ENCODE measurements around the gene RABEP1.

RABEP1 gene

GRCh38 chr17:5282642-5283217, 646 bp downstream of the RABEP1 start:
- DNase-seq, result no peak

GRCh38 chr17:5283571-5284315, 1.7 kb downstream of the RABEP1 start:
- no peak for DNase-seq

DNA sequence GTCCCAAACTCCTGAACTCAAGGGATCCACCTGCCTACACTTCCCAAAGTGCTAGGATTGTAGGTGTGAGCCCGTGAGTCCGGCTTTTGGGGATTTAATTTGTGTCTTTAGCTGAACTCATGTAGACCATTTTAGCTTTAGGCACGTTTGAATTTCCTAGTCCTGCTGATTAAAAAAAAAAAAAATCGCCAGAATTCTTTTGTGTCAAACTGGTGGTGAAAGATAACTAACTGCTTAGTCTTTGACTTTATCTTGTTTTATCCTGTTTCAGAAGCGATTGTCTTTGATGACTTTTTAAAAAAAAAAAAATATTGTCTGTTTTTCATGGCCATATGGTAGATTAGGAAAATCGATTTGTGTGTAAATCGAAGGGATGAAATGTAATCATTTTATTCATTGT, 2.6 kb downstream of the RABEP1 start:
- DNase-seq, result no peak

DNA sequence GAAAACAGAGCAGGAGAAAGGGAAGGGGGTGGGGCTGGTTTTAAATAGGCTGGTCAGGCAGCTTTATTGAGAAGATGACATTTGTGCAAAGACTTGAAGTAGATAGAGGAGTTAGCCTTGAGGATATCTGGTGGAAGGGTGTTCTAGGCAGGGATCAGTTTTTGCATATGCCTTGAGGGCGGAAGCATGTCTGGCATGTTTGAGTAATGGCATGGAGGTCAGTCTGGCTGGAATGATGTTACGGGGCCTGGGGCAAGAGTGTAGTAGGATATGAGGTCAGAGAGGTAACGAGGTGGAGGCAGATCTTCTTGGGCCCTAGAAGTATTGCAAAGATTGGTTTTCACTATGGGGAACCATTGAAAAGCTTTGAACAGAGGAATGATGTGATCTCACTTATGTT, 4.8 kb downstream of the RABEP1 start:
- DNase-seq, result no peak

- no peak for DNase-seq
Observed at GRCh38 chr17:5291683-5292350, 9.7 kb downstream of the RABEP1 start.

DNA sequence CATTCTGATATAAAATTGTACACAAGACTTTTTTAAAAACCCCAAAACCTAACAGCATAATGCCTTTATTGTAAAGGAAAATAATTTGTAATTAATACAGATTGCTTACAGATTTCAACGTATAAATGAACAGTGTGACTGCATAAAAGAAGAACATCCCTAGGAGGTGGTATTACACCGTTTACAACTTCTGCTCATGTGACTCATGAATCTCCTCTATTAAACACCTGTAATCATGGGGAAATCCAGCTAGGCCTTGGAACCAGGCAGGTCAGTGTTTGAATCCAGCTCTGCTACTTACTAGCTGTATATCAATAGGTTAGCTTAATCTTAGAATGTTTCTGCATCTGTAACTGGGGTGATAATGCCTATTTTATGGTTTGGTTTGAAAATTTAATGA, 15.2 kb downstream of the RABEP1 start:
- DNase-seq, result no peak

GRCh38 chr17:5299383-5299782, 17.3 kb downstream of the RABEP1 start:
- no peak for DNase-seq

- no peak for DNase-seq
Observed at GRCh38 chr17:5304636-5305035, 22.6 kb downstream of the RABEP1 start.

DNA sequence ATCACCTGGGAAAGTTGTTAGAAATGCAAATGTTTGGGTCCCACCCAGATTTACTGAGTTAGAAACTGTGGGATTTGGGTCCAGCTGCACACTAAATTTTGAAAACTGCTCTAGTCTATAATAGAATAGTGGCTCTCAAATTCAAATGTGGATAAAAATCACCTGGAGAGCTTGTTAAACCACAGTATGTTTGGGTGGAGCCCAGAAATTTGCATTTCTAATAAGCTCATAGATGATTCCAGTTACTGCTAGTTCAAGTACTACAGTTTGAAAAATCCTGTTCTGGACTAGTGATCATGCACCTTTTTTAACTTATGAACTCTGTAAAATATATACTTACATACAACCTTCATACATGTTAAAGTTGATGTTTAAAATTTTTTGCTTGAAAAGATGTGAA, 27.8 kb downstream of the RABEP1 start:
- DNase-seq, result no peak

DNA sequence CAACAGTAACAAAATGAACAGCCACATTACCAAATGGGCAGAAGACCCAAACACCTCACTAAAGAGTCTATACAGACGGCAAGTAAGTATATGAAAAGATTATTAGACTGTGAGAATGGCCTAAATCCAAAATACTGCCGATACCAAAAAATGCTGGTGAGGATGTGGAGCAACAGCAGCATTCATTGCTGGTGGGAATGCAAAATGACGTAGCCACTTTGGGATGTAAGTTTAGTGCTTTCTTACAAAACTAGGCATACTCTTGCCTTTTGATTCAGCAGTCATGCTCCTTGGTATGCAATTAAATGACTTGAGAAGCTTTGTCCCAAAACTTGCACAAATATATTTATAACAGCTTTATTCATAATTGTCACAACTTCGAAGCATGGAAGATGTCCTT, 43.8 kb downstream of the RABEP1 start:
- DNase-seq, result no peak

- no peak for DNase-seq
Observed at GRCh38 chr17:5329784-5330557, 47.9 kb downstream of the RABEP1 start.

DNA sequence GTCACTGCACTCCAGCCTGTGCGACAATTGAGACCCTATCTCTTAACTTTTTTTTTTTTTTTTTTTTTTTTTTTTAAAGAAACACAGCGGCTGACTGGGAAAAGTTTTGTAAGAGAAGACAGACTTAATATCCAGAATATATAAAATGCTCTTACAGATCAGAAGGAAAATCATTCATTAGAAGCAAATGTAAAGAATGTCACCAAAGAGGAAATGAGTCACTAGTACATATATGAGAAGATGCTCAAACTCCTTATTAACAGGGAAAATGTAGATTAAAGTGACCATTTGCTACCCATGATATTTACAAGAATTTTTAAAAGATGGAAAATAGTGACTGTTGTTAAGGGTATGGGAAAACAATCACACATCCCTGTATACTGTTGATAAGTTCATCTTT, 48.9 kb downstream of the RABEP1 start:
- no peak for DNase-seq

- DNase-seq, result no peak
Observed at GRCh38 chr17:5331506-5331905, 49.4 kb downstream of the RABEP1 start.

DNA sequence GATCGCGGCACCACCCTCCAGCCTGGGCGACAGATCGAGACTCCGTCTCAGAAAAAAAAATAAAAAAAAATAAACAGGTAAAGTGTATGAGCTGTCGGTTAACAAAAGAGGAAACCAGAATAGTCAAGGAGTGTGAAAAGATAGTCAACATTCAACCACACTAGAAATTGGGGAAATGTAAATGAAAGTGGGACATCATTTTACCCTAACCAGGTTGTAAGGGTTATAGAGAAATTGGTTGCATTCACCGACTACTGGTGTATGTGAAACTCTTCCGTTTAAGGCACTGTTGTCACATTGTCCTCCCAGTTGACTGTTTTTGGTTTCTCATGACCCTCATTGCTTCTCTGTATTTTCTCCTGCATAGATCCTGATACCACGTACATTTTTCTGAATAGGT, 62.8 kb downstream of the RABEP1 start:
- DNase-seq, result no peak

GRCh38 chr17:5352681-5353289, 70.7 kb downstream of the RABEP1 start:
- no peak for DNase-seq

- no peak for DNase-seq
Observed at GRCh38 chr17:5354310-5354709, 72.2 kb downstream of the RABEP1 start.

- DNase-seq, result no peak
Observed at GRCh38 chr17:5354886-5355415, 72.9 kb downstream of the RABEP1 start.

DNA sequence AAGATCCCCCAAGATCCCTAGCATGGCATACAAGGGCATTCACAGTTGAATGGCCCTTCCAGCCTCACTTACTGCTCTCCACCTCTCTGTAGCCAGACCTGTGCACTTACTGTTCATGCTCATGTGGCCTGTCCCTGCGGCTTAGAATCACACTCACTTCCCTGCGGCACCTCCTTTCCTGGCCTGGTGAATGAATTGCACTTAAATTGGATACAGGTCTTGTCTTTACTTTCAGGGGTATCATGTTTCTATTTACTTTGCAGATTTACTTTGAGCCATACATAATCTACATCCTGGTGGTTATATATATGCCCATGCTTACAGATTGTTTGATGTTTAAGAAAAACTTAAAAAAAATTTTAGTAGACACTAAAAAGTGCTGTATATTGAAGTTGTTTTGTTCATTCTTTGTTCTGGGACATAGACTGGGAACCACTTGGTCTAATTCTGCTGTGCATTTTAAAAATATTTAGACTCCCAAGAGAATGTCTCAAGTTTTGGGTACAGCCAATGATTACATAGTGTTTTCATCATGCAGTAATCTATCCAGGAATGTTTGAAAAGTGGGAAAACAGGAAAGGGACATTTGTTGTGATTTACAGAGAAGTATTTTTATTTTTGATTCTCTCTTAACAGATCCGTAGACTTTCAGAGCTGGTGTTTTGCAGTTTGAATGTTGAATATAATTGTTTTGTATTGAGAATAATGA, 73.5 kb downstream of the RABEP1 start:
- DNase-seq, result no peak

GRCh38 chr17:5361426-5361825, 79.3 kb downstream of the RABEP1 start:
- DNase-seq, result no peak

DNA sequence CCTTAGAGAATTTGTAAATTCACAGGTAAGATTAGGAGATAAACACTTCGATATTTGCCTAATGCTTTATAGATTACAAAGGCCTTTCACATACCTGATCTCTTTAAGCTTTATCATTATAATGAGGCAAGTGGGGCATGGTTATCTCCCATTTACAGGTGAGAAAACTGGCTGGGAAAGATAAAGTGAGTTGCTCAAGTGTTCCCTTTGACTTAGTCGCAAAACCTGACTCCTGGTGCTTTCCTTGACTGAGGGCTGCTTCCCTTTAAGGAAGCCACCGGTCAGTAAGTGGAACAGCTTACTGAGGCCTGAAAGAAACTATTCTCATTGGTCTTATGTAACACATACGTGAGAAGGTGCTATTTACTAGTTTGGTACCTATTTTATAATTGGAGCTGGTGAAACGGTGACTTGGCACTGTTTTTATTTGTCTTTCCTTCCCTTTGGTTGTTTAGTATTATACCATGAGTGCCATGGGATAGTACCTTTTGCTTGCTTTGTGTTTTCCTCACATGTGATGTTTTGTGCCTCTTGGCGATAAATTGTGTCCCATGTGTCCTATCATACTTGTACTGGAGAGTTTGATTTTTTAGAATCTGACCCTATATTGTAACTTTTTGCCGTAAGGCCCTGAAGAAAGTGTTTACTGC, 80.2 kb downstream of the RABEP1 start:
- no peak for DNase-seq

DNA sequence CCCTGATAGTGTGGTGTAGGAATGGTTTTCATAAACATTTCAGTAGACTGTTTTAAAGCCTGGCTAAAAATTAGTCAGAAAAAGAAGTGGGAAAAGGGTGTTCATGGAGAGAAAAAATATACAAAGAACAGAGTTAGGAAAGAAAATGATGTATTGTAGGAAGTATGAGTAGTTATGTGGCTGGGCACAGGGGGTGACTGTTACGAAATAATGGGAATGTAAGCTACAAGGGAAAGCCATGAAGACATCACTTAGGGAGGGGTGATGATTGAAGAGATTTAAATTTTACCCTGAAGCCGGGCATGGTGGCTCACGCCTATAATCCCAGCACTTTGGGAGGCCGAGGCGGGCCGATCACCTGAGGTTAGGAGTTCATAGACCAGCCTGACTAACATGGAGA, 82.1 kb downstream of the RABEP1 start:
- no peak for DNase-seq

DNA sequence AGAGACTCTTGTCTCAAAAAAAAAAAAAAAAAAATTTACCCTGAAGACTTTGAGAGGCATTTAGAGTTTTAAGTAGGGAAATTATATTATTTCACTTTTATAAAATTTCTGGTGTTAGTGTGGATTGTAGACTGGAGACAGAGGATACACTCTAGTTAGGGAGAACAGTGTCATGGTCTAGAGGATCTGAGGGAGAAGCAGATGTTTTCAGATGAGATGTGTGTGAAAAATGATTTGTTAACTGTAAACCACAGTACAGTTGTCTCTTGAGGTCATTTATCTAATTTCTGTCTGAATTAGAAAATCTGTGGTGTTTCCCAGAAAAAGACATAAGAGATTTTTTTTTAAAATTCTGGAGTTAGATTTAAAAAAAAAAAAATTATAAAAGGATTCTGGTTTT, 82.6 kb downstream of the RABEP1 start:
- DNase-seq, result no peak
